Activated CD8-positive, alpha-beta T cell treated with anti-CD3 and anti-CD28 coated beads for 36 hours (primary cell): Measurements from ENCODE around the gene INPP5A. TPM values are rescaled to one million over a fixed set of nuclear protein-coding genes. Genes with fewer than 3 reads are reported as not detected.
A peak's percentile ranks its signal among the peaks of the same experiment; 100 is the strongest.
"Not testable (repeated sequence)": the region's sequence is repeated elsewhere in the genome, so short reads cannot be mapped to it uniquely, and the experiment has no call there.

ENCODE experiments used
- ATAC-seq: fragments of 200-7000 bp; cut with Tn5 transposase; one replicate; pipeline ENCODE4 v1.10.0; 2021; ENCODE audit warnings: mild to moderate bottlenecking, moderate library complexity
- CTCF ChIA-PET: fragments of 350-600 bp; sonication (Branson Sonifier 250); formaldehyde crosslinking; loops from one replicate; lab custom pipeline; 2021; ENCODE audit warnings: antibody characterized with exemption; lab: Charles Lee
- POLR2A ChIA-PET: fragments of 350-600 bp; sonication (Branson Sonifier 250); formaldehyde crosslinking; loops from one replicate; lab custom pipeline; 2021; ENCODE audit warnings: antibody characterized with exemption; lab: Charles Lee
- DNase-seq: peaks from one replicate; pipeline ENCODE4 v3.0.0-alpha.2; 2020
- H3K27ac Mint-ChIP-seq: one replicate; pipeline ENCODE4 v1.8.0; 2021; ENCODE audit warnings: mild to moderate bottlenecking, mixed read lengths
- H3K27me3 Mint-ChIP-seq: one replicate; pipeline ENCODE4 v1.8.0; 2021; ENCODE audit warnings: mixed read lengths
- H3K36me3 Mint-ChIP-seq: one replicate; pipeline ENCODE4 v1.8.0; 2021; ENCODE audit warnings: low read depth, mixed read lengths
- H3K4me1 Mint-ChIP-seq: one replicate; pipeline ENCODE4 v1.8.0; 2021; ENCODE audit warnings: low read depth, mixed read lengths
- H3K4me3 Mint-ChIP-seq: one replicate; pipeline ENCODE4 v1.8.0; 2021; ENCODE audit warnings: mild to moderate bottlenecking, moderate library complexity, mixed read lengths
- H3K9me3 Mint-ChIP-seq: one replicate; pipeline ENCODE4 v1.8.0; 2021; ENCODE audit warnings: mixed read lengths
- intact Hi-C: fragments of 100-400 bp; cut with micrococcal nuclease; formaldehyde crosslinking; loops from one replicate; pipeline ENCODE4 v1.10.0; 2022
- total RNA-seq, 2 experiments: library from RNA; stranded (reverse); gene quantifications; one replicate each; pipeline ENCODE4 v1.2.3, GENCODE V29; 2021
- TF ChIP-seq, protein P1 (sequence below): fragments of 200-600 bp; IDR thresholded peaks from one replicate; pipeline ENCODE4 v1.8.0; 2022; ENCODE audit warnings: antibody characterized with exemption, mild to moderate bottlenecking

INPP5A gene
- total RNA-seq, 2 experiments from 2014 or later = 9.6 to 10.4 TPM

DNA sequence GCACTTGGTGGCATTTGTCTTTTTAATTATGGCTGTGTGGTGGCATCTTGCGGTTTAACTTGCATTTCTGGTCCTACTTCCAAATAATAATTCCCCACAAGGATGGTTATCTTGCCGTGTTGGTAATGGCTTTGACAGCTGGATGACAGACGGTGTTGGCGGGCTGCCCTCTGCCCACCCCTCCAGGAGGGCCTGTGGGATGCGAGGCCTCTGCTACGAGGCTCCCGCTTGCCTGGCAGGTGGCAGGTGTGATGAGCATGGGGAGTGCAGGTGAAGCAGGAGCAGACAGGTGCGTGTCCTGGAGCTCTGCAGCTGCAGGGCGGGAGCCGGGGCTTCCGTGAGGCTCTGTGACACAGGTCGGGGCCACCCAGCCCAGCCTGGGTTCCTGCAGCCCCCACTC is 11.8 kb downstream of the INPP5A start:
- TF ChIP-seq, protein P1, sequence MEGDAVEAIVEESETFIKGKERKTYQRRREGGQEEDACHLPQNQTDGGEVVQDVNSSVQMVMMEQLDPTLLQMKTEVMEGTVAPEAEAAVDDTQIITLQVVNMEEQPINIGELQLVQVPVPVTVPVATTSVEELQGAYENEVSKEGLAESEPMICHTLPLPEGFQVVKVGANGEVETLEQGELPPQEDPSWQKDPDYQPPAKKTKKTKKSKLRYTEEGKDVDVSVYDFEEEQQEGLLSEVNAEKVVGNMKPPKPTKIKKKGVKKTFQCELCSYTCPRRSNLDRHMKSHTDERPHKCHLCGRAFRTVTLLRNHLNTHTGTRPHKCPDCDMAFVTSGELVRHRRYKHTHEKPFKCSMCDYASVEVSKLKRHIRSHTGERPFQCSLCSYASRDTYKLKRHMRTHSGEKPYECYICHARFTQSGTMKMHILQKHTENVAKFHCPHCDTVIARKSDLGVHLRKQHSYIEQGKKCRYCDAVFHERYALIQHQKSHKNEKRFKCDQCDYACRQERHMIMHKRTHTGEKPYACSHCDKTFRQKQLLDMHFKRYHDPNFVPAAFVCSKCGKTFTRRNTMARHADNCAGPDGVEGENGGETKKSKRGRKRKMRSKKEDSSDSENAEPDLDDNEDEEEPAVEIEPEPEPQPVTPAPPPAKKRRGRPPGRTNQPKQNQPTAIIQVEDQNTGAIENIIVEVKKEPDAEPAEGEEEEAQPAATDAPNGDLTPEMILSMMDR = no peak
- Mint-ChIP-seq H3K9me3 (no peaks in the 10 kb centered on the region), H3K36me3 (no peaks in the 10 kb centered on the region), H3K27me3 (no peaks in the 10 kb centered on the region), H3K4me1 (peaks cover 55% of the 10 kb centered on the region), H3K4me3 (no peak overlapping the region), H3K27ac (no peak overlapping the region)
- ChIA-PET CTCF (no interaction called here), POLR2A (interaction anchor here (3.8 kb wide), 1 partner anchor 9 kb away, joined by 32 read pairs; the partner anchor contains the start of gene INPP5A)
- intact Hi-C loops = loop anchor here (10.0 kb wide), 1 partner anchor 85 kb away; no protein-coding TSS in a partner anchor
- ATAC-seq (no peak), DNase-seq (no peak)

DNA sequence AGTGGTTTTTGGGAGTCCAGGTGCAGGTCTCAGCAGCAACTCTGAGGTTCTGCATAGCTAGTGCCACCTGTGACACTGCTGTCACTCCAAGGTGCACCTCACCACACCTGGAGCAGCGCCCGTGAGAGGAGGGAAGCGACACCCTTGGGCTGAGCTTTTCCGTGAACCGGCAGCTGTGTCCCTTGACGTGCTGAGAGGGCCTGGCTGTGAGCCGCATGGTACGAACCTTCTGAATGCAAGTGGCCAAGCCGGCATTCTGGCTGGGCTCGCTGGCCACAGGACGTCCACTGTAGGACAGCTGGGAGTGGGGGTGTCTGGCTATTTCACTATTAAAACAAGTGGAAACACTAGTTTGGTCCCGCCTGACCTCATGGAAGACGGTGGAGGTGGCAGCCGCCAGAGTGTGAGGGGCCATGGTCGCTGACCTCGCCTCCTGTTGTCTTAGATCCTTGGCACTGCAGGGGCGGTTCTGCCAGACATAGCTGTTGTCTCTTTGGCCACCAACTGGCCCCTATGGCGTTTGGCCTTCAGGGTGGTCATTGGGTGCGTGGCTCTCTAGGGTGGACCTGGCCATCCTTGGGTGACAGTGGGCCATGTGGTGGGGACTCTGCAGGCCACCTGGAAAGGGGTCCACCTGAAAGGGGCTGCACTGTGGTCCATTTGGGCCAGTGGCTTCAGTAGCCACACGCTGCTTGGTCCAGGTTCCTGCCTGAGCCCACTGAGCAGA is 12.9 kb downstream of the INPP5A start:
- intact Hi-C loops = no loop called here
- H3K9me3 Mint-ChIP-seq = no peaks in the 10 kb centered on the region
- no peaks in the 10 kb centered on the region for H3K27me3 Mint-ChIP-seq
- ATAC-seq (no peak), DNase-seq (no peak)
- peak overlapping the region; percentile 89 for H3K27ac Mint-ChIP-seq
- TF ChIP-seq, protein P1 = no peak
- ChIA-PET CTCF (interaction anchor here (0.7 to 2.5 kb wide), 7 partner anchors 10 to 388 kb away, joined by 3 to 34 read pairs (median 6); no protein-coding TSS in a partner anchor), POLR2A (interaction anchor here (1.5 to 3.8 kb wide), 3 partner anchors 11 to 43 kb away, joined by 4 to 32 read pairs (median 7); partner anchors contain the start of gene INPP5A)
- peak overlapping the region; percentile 68 for H3K4me3 Mint-ChIP-seq
- H3K36me3 Mint-ChIP-seq = no peaks in the 10 kb centered on the region
- H3K4me1 Mint-ChIP-seq = peaks cover 43% of the 10 kb centered on the region

DNA sequence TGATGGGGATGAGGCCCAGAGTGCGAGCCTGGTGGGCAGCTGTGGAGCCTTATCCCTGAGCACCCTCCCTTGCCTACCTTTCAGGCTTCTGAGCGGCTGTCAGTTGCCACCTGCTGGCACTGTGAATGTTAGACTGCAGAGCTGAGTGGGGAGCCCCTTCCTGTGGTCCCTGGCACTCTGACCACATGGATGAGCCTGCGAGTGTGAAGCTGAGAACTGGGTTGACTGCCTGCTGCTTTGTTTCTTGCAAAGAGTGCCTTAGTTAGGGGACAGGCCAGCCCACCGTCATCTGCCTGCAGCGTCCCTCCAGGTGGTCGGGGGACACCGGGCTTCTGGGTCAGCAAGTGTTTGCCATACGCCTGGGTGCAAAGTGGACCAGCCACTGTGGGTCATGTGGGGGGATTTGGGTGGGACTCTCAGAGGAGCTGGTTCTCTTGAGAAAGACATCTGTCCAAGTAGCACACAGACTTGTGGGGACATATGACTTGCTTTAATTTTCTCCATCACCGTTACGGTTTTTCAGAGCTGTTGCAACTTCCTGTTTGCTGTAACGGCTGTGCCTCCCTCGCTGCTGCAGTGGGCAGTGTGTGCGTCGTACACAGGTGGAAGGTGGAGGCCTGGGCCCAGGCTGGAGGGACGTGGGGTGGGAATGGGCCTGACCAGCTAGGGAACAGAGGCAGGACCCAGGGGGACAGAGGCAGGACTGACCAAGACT is 13.7 kb downstream of the INPP5A start:
- no peaks in the 10 kb centered on the region for H3K9me3 Mint-ChIP-seq
- CTCF ChIA-PET = interaction anchor here (0.7 to 2.5 kb wide), 12 partner anchors 11 to 388 kb away, joined by 3 to 34 read pairs (median 4); no protein-coding TSS in a partner anchor
- intact Hi-C loops = no loop called here

DNA sequence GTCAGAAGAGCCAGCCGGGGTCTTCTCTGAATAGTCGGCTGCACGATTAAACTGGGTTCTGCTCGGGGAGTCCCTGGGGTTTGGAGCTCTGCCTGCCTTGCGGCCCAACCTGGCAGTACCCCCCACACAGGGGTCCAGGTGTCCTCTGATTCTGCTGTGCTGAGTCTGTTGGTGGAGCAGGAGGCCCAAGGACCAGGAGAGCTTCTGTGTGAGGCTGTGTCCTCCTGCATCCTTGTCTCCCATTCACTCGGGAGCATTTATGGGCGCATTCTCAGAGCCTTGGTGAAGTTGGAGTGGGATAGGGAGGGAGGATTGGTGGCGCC is 14.2 kb downstream of the INPP5A start:
- H3K36me3 Mint-ChIP-seq = no peaks in the 10 kb centered on the region
- ATAC-seq (peak; percentile 7), DNase-seq (no peak)
- POLR2A ChIA-PET = interaction anchor here (1.0 to 3.8 kb wide), 5 partner anchors 8 to 55 kb away, joined by 3 to 32 read pairs (median 4); partner anchors contain the start of gene INPP5A
- H3K4me1 Mint-ChIP-seq = peaks cover 36% of the 10 kb centered on the region
- TF ChIP-seq, protein P1 = no peak
- CTCF ChIA-PET = interaction anchor here (1.0 to 2.5 kb wide), 10 partner anchors 12 to 389 kb away, joined by 3 to 34 read pairs (median 4); no protein-coding TSS in a partner anchor
- H3K4me3 Mint-ChIP-seq = peak overlapping the region; percentile 68
- intact Hi-C loops = no loop called here
- peak overlapping the region; percentile 89 for H3K27ac Mint-ChIP-seq
- no peaks in the 10 kb centered on the region for H3K27me3 Mint-ChIP-seq
- no peaks in the 10 kb centered on the region for H3K9me3 Mint-ChIP-seq

More for the DNA sequence above, 13.7 kb downstream of the INPP5A start:
- Mint-ChIP-seq H3K27ac (peak overlapping the region; percentile 89), H3K27me3 (no peaks in the 10 kb centered on the region), H3K36me3 (no peaks in the 10 kb centered on the region), H3K4me3 (peak overlapping the region; percentile 68), H3K4me1 (peaks cover 39% of the 10 kb centered on the region)
- peak; percentile 74 for DNase-seq
- ATAC-seq = peak; percentile 68
- TF ChIP-seq, protein P1 = peak; percentile 24
- POLR2A ChIA-PET = interaction anchor here (1.0 to 3.8 kb wide), 5 partner anchors 9 to 55 kb away, joined by 3 to 32 read pairs (median 4); partner anchors contain the start of gene INPP5A

DNA sequence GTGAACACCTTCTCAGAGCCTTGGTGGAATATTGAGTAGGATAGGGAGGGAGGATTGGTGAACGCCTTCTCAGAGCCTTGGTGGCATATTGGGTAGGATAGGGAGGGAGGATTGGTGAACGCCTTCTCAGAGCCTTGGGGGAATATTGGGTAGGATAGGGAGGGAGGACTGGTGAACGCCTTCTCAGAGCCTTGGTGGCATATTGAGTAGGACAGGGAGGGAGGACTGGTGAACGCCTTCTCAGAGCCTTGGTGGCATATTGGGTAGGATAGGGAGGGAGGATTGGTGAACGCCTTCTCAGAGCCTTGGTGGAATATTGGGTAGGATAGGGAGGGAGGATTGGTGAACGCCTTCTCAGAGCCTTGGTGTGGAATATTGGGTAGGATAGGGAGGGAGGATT is 15.0 kb downstream of the INPP5A start:
- H3K27me3 Mint-ChIP-seq, POLR2A ChIA-PET: not testable (repeated sequence)

DNA sequence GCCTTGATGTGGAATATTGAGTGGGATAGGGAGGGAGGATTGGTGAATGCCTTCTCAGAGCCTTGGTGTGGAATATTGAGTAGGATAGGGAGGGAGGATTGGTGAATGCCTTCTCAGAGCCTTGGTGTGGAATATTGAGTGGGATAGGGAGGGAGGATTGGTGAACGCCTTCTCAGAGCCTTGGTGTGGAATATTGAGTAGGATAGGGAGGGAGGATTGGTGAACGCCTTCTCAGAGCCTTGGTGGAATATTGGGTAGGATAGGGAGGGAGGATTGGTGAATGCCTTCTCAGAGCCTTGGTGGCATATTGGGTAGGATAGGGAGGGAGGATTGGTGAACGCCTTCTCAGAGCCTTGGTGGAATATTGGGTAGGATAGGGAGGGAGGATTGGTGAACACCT is 16.0 kb downstream of the INPP5A start:
- H3K9me3 Mint-ChIP-seq, H3K27ac Mint-ChIP-seq, ATAC-seq, H3K4me3 Mint-ChIP-seq, DNase-seq, CTCF ChIA-PET, POLR2A ChIA-PET, H3K36me3 Mint-ChIP-seq, intact Hi-C loops, H3K27me3 Mint-ChIP-seq: not testable (repeated sequence)
- H3K4me1 Mint-ChIP-seq = peaks cover 22% of the 10 kb centered on the region

More for the DNA sequence above, 15.0 kb downstream of the INPP5A start:
- H3K27ac Mint-ChIP-seq, DNase-seq, H3K9me3 Mint-ChIP-seq, H3K36me3 Mint-ChIP-seq, intact Hi-C loops, CTCF ChIA-PET, H3K4me3 Mint-ChIP-seq, ATAC-seq: not testable (repeated sequence)
- peaks cover 27% of the 10 kb centered on the region for H3K4me1 Mint-ChIP-seq
